Osteocyte (in vitro differentiated cells): ENCODE results near the gene CHEK2. TPM values are rescaled to one million over a fixed set of nuclear protein-coding genes. Genes with fewer than 3 reads are reported as not detected.
A peak's percentile ranks its signal among the peaks of the same experiment; 100 is the strongest.
"Not testable (repeated sequence)": the region's sequence is repeated elsewhere in the genome, so short reads cannot be mapped to it uniquely, and the experiment has no call there.

Source experiments
- DNase-seq: peaks from one replicate; pipeline ENCODE4 v3.0.0; 2021; ENCODE audit warnings: mixed read lengths; ENCODE audit not compliant: unreplicated experiment; ENCODE audit errors: extremely low spot score
- H3K27ac Mint-ChIP-seq: one replicate; pipeline ENCODE4 v1.8.0; 2021; ENCODE audit warnings: mild to moderate bottlenecking, mixed read lengths; ENCODE audit not compliant: unreplicated experiment
- H3K27me3 Mint-ChIP-seq: one replicate; pipeline ENCODE4 v1.8.0; 2021; ENCODE audit warnings: mixed read lengths; ENCODE audit not compliant: unreplicated experiment
- H3K36me3 Mint-ChIP-seq: one replicate; pipeline ENCODE4 v1.8.0; 2021; ENCODE audit warnings: mixed read lengths; ENCODE audit not compliant: unreplicated experiment
- H3K4me1 Mint-ChIP-seq: one replicate; pipeline ENCODE4 v1.8.0; 2021; ENCODE audit warnings: mixed read lengths; ENCODE audit not compliant: unreplicated experiment
- H3K4me3 Mint-ChIP-seq: one replicate; pipeline ENCODE4 v1.8.0; 2021; ENCODE audit warnings: mild to moderate bottlenecking, moderate library complexity, mixed read lengths; ENCODE audit not compliant: unreplicated experiment
- H3K9me3 Mint-ChIP-seq: one replicate; pipeline ENCODE4 v1.8.0; 2021; ENCODE audit warnings: mixed read lengths; ENCODE audit not compliant: unreplicated experiment
- CTCF ChIP-seq: fragments of 200-600 bp; sonication (generic); IDR thresholded peaks from 2 replicates; pipeline ENCODE4 v1.5.0; 2021; ENCODE audit warnings: antibody characterized with exemption, mild to moderate bottlenecking, moderate library complexity
- total RNA-seq: library from RNA; stranded (reverse); gene quantifications from 2 replicates; pipeline ENCODE4 v1.2.1, GENCODE V29; 2021

Gene CHEK2
- total RNA-seq, 1 donor from 2014 or later, result 9.9 TPM

- peaks cover 11% of the 10 kb centered on the region for H3K4me1 Mint-ChIP-seq
- peak; percentile 95 for DNase-seq
- H3K4me3 Mint-ChIP-seq, result peak within 1 kb of the TSS; percentile 89
- H3K9me3 Mint-ChIP-seq, H3K27me3 Mint-ChIP-seq, H3K36me3 Mint-ChIP-seq: not testable (repeated sequence)
- TF ChIP-seq CTCF, result peak; percentile 8
- H3K27ac Mint-ChIP-seq, result peak within 1 kb of the TSS; percentile 80
Observed at GRCh38 chr22:28679611-28680287, 61.9 kb downstream of the CHEK2 start, which contains the start of gene TTC28. Gene TTC28 (minus strand): TSS chr22:28679840. CDS start chr22:28679723, 117 bp downstream.

GRCh38 chr22:28678778-28679610, 62.6 kb downstream of the CHEK2 start:
- not testable (repeated sequence) for H3K36me3 Mint-ChIP-seq, H3K27me3 Mint-ChIP-seq, H3K9me3 Mint-ChIP-seq, DNase-seq
- Mint-ChIP-seq H3K27ac (peak overlapping the region; percentile 78), H3K4me1 (peaks cover 16% of the 10 kb centered on the region), H3K4me3 (peak overlapping the region; percentile 89)

- peaks cover 24% of the 10 kb centered on the region for H3K4me1 Mint-ChIP-seq
- not testable (repeated sequence) for H3K9me3 Mint-ChIP-seq, H3K36me3 Mint-ChIP-seq, DNase-seq, H3K27me3 Mint-ChIP-seq, H3K27ac Mint-ChIP-seq
- peak overlapping the region; percentile 89 for H3K4me3 Mint-ChIP-seq
Observed at GRCh38 chr22:28678170-28678569, 63.5 kb downstream of the CHEK2 start.

GRCh38 chr22:28674121-28674563, 67.5 kb downstream of the CHEK2 start:
- H3K4me3 Mint-ChIP-seq, result no peak overlapping the region
- peaks cover 5% of the 10 kb centered on the region for H3K36me3 Mint-ChIP-seq
- H3K4me1 Mint-ChIP-seq, result peaks cover 22% of the 10 kb centered on the region
- no peaks in the 10 kb centered on the region for H3K9me3 Mint-ChIP-seq
- peak overlapping the region; percentile 14 for H3K27ac Mint-ChIP-seq
- H3K27me3 Mint-ChIP-seq, result no peaks in the 10 kb centered on the region
- TF ChIP-seq CTCF, result no peak
- no peak for DNase-seq

GRCh38 chr22:28670756-28671155, 70.9 kb downstream of the CHEK2 start:
- DNase-seq, result no peak
- Mint-ChIP-seq H3K36me3 (peaks cover 5% of the 10 kb centered on the region), H3K4me3 (no peak overlapping the region), H3K4me1 (peaks cover 12% of the 10 kb centered on the region), H3K9me3 (no peaks in the 10 kb centered on the region), H3K27ac (no peak overlapping the region), H3K27me3 (no peaks in the 10 kb centered on the region)
- no peak for TF ChIP-seq CTCF

- Mint-ChIP-seq H3K27ac (no peak overlapping the region), H3K4me1 (peaks cover 12% of the 10 kb centered on the region), H3K36me3 (peaks cover 5% of the 10 kb centered on the region), H3K9me3 (no peaks in the 10 kb centered on the region), H3K27me3 (no peaks in the 10 kb centered on the region), H3K4me3 (no peak overlapping the region)
- no peak for TF ChIP-seq CTCF
- no peak for DNase-seq
Observed at GRCh38 chr22:28670161-28670560, 71.5 kb downstream of the CHEK2 start.
